ENCODE data around the gene JAG2.

JAG2 gene

GRCh38 chr14:105149146-105149781 lies 19.3 kb downstream of the JAG2 start (continued):
- TF ChIP-seq HIC1 (tag by site-specific recombination; IDR thresholded peaks at IDR 0.05) (no peak), ZBTB6 (tag by site-specific recombination; IDR thresholded peaks at IDR 0.05) (no peak), GLIS2 (tag by site-specific recombination; IDR thresholded peaks at IDR 0.05) (0 out of 2 replicates have a peak, but pooled peaks have one; percentile 12), ZNF132 (tag by site-specific recombination; IDR thresholded peaks at IDR 0.05; ENCODE audit: borderline replicate concordance) (no peak)

GRCh38 chr14:105148604-105149145 lies 19.9 kb downstream of the JAG2 start:
- Histone ChIP-seq H3K36me3 (ENCODE audit: control insufficient read depth in 2 of 2, insufficient read depth in 1 of 2, low read length in 2 of 2) (peaks cover 0 to 77% of the 10 kb centered on the region in 2 experiments; a peak in 1 of 3 replicates), H3K4me1 (ENCODE audit: control insufficient read depth, insufficient read depth, low read length) (no peaks in the 10 kb centered on the region), H3K27ac (ENCODE audit: extremely low read depth, low read depth, low read length) (no peak overlapping the region), H3K9me3 (ENCODE audit: control insufficient read depth, insufficient read depth, low read depth, low read length) (no peaks in the 10 kb centered on the region), H3K4me3 (ENCODE audit: low read depth, low read length) (no peak overlapping the region)
- POLR2A ChIA-PET = no interaction called here
- TF ChIP-seq HIC1 (tag by site-specific recombination; IDR thresholded peaks at IDR 0.05) (peak; percentile 46; the same call in 1 of the 2 replicates), ZNF157 (tag by site-specific recombination; IDR thresholded peaks at IDR 0.05) (no peak), ZNF510 (tag by site-specific recombination; IDR thresholded peaks at IDR 0.05; ENCODE audit: insufficient replicate concordance) (no peak), ZXDB (tag by site-specific recombination; IDR thresholded peaks at IDR 0.05) (no peak), ZNF677 (tag by site-specific recombination; IDR thresholded peaks at IDR 0.05) (no peak), ZNF350 (tag by site-specific recombination; IDR thresholded peaks at IDR 0.05) (no peak), ZNF513 (tag by site-specific recombination; IDR thresholded peaks at IDR 0.05) (no peak)
- CTCF ChIA-PET = no interaction called here

DNA sequence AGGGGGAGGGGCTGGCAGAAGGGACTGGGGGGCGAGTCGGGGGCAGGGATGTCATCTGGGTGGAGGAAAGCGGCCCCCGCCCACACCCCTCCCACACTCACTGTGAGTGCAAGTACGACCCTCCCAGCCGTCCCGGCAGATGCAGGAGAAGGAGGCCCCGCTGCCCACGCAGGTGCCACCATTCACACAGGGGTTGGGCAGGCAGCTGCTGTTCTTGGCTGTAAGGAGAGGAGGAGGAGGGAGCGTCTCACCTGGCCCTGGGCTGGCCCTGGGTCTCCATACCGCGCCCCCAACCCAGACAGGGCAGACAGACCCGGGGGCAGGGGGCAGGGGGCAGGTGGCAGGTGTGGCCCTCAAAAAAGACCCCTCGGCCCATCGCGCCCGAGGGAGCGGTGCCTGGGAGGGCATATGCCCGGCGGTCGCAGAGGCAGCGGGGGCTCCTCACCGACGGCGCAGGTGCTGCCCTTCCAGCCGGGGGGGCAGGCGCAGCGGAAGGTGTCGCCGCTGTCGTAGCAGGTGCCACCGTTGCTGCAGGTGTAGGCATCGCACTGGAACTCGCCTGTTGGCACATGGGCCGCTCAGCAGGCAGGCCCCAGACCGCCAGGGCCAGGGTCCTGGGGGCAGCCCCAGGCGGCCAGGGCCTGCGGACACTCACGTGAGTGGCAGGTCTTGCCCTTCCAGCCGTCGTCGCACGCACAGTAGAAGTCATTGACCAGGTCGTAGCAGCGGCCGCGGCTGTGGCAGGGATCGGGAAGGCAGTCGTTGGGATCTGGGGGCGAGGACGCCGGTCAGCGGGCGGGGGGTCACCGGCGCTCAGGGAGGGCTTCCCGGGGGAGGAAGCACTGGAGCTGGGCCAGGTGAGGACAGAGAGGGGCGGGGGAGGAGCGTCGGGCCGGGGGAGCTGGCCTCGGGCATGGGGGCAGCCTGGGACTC lies 20.6 kb downstream of the JAG2 start:
- ChIA-PET POLR2A (no interaction called here), CTCF (no interaction called here)
- peaks cover 0 to 78% of the 10 kb centered on the region in 2 experiments; a peak in 1 of 3 replicates for H3K36me3 ChIP-seq (ENCODE audit: control insufficient read depth in 2 of 2, insufficient read depth in 1 of 2, low read length in 2 of 2)
- no peak overlapping the region for H3K4me3 ChIP-seq (ENCODE audit: low read depth, low read length)
- peak; percentile 50 for TF ChIP-seq EGR2 (tag by site-specific recombination; IDR thresholded peaks at IDR 0.05; ENCODE audit: low read depth)
- no peak for TF ChIP-seq ZNF629 (tag by site-specific recombination; IDR thresholded peaks at IDR 0.05)
- 0 out of 2 replicates have a peak, but pooled peaks have one; percentile 19 for TF ChIP-seq BCL11A (tag by site-specific recombination; IDR thresholded peaks at IDR 0.05; ENCODE audit: low read depth)
- 0 out of 2 replicates have a peak, but pooled peaks have one; percentile 22 for TF ChIP-seq BCL11B (tag by site-specific recombination; IDR thresholded peaks at IDR 0.05; ENCODE audit: low read depth)
- TF ChIP-seq ZFHX2 (tag by site-specific recombination; conservative IDR thresholded peaks at IDR 0.05) = peak; percentile 76
- H3K4me1 ChIP-seq (ENCODE audit: control insufficient read depth, insufficient read depth, low read length) = no peaks in the 10 kb centered on the region
- no peak overlapping the region for H3K27ac ChIP-seq (ENCODE audit: extremely low read depth, low read depth, low read length)
- no peaks in the 10 kb centered on the region for H3K9me3 ChIP-seq (ENCODE audit: control insufficient read depth, insufficient read depth, low read depth, low read length)
